WTC11 (cell line): Measurements from ENCODE around the gene EEFSEC. TPM values are rescaled to one million over a fixed set of nuclear protein-coding genes. Genes with fewer than 3 reads are reported as not detected.

Source experiments
- ATAC-seq: fragments of 200-7000 bp; cut with Tn5 transposase; 2 replicates; pipeline ENCODE4 v1.10.0; 2021; ENCODE audit warnings: mild to moderate bottlenecking, moderate library complexity
- CTCF ChIA-PET: fragments of 300-600 bp; sonication (Branson Sonifier 250); formaldehyde crosslinking; loops from one replicate; lab custom pipeline; 2021; ENCODE audit warnings: antibody characterized with exemption; lab: Charles Lee
- POLR2A ChIA-PET: fragments of 350-600 bp; sonication (Branson Sonifier 250); formaldehyde crosslinking; loops from one replicate; lab custom pipeline; 2021; ENCODE audit warnings: antibody characterized with exemption; lab: Charles Lee
- DNase-seq: peaks from one replicate; pipeline ENCODE4 v3.0.0; 2021; ENCODE audit warnings: low spot score
- H3K27ac Mint-ChIP-seq: 2 replicates; pipeline ENCODE4 v1.8.0; 2021; ENCODE audit warnings: mixed read lengths
- H3K27me3 Mint-ChIP-seq: 2 replicates; pipeline ENCODE4 v1.8.0; 2021; ENCODE audit warnings: low read depth, mild to moderate bottlenecking, moderate library complexity, mixed read lengths
- H3K36me3 Mint-ChIP-seq: 2 replicates; pipeline ENCODE4 v1.8.0; 2021; ENCODE audit warnings: mixed read lengths
- H3K4me1 Mint-ChIP-seq: 2 replicates; pipeline ENCODE4 v1.8.0; 2022; ENCODE audit warnings: mixed read lengths
- H3K4me3 Mint-ChIP-seq: 2 replicates; pipeline ENCODE4 v1.8.0; 2021; ENCODE audit warnings: mild to moderate bottlenecking, moderate library complexity, mixed read lengths
- H3K9me3 Mint-ChIP-seq: 2 replicates; pipeline ENCODE4 v1.8.0; 2021; ENCODE audit warnings: mixed read lengths
- ATF2 ChIP-seq: sonication (generic); formaldehyde crosslinking; IDR thresholded peaks from 2 replicates; pipeline ENCODE4 v1.8.1; 2022; ENCODE audit warnings: low read depth, missing genetic modification reagents, borderline replicate concordance
- ATF6 ChIP-seq: sonication (generic); formaldehyde crosslinking; IDR thresholded peaks from 2 replicates; pipeline ENCODE4 v1.8.1; 2023; ENCODE audit warnings: mild to moderate bottlenecking, missing genetic modification reagents
- E2F1 ChIP-seq: sonication (generic); formaldehyde crosslinking; IDR thresholded peaks from 2 replicates; pipeline ENCODE4 v1.8.0; 2022; ENCODE audit warnings: mild to moderate bottlenecking, missing genetic modification reagents
- ESRRA ChIP-seq: sonication (generic); formaldehyde crosslinking; IDR thresholded peaks from 2 replicates; pipeline ENCODE4 v1.8.1; 2022; ENCODE audit warnings: mild to moderate bottlenecking, missing genetic modification reagents, borderline replicate concordance
- ETV6 ChIP-seq: sonication (generic); formaldehyde crosslinking; IDR thresholded peaks from 2 replicates; pipeline ENCODE4 v1.8.1; 2022; ENCODE audit warnings: mild to moderate bottlenecking, missing genetic modification reagents
- FOXP4 ChIP-seq: sonication (generic); formaldehyde crosslinking; IDR thresholded peaks from 2 replicates; pipeline ENCODE4 v1.8.0; 2022; ENCODE audit warnings: mild to moderate bottlenecking, missing genetic modification reagents
- JAZF1 ChIP-seq: fragments of 250-450 bp; sonication (Bioruptor Pico); IDR thresholded peaks from 2 replicates; pipeline ENCODE4 v1.9.0; 2021; ENCODE audit warnings: moderate library complexity, mild to moderate bottlenecking, inconsistent platforms
- JUN ChIP-seq: sonication (generic); formaldehyde crosslinking; IDR thresholded peaks from 2 replicates; pipeline ENCODE4 v1.8.0; 2023; ENCODE audit warnings: mild to moderate bottlenecking, missing genetic modification reagents
- NFE2L1 ChIP-seq: sonication (generic); formaldehyde crosslinking; IDR thresholded peaks from 2 replicates; pipeline ENCODE4 v1.8.1; 2023; ENCODE audit warnings: missing genetic modification reagents
- NFYB ChIP-seq: sonication (generic); formaldehyde crosslinking; conservative IDR thresholded peaks from 2 replicates; pipeline ENCODE4 v1.8.0; 2022; ENCODE audit warnings: low read depth, missing genetic modification reagents
- PRDM15 ChIP-seq: sonication (generic); formaldehyde crosslinking; IDR thresholded peaks from 2 replicates; pipeline ENCODE4 v1.8.0; 2022; ENCODE audit warnings: missing genetic modification reagents
- PRRX2 ChIP-seq: fragments of 250-450 bp; sonication (Bioruptor Pico); IDR thresholded peaks from 2 replicates; pipeline ENCODE4 v1.8.0; 2021; ENCODE audit warnings: mild to moderate bottlenecking
- SOX15 ChIP-seq: fragments of 250-450 bp; sonication (Bioruptor Pico); IDR thresholded peaks from 2 replicates; pipeline ENCODE4 v1.9.0; 2021; ENCODE audit warnings: mild to moderate bottlenecking
- TEAD1 ChIP-seq: sonication (generic); formaldehyde crosslinking; IDR thresholded peaks from 2 replicates; pipeline ENCODE4 v1.8.0; 2022; ENCODE audit warnings: mild to moderate bottlenecking, missing genetic modification reagents
- ZNF121 ChIP-seq: sonication (generic); formaldehyde crosslinking; IDR thresholded peaks from 2 replicates; pipeline ENCODE4 v1.8.0; 2023; ENCODE audit warnings: missing genetic modification reagents
- ZNF423 ChIP-seq: fragments of 250-450 bp; sonication (Bioruptor Pico); IDR thresholded peaks from 2 replicates; pipeline ENCODE4 v2.1.2; 2022; ENCODE audit warnings: mild to moderate bottlenecking, moderate library complexity
- ZNF532 ChIP-seq: fragments of 250-450 bp; sonication (Bioruptor Pico); IDR thresholded peaks from 2 replicates; pipeline ENCODE4 v1.9.0; 2021; ENCODE audit warnings: mild to moderate bottlenecking, borderline replicate concordance
- ZSCAN18 ChIP-seq: fragments of 250-450 bp; sonication (Bioruptor Pico); IDR thresholded peaks from 2 replicates; pipeline ENCODE4 v2.1.2; 2022; ENCODE audit warnings: mild to moderate bottlenecking, moderate library complexity
- total RNA-seq: library from RNA; stranded (reverse); gene quantifications from 3 replicates; pipeline ENCODE4 v1.2.3, GENCODE V29; 2021

The EEFSEC gene
- total RNA-seq, 1 experiment from 2014 or later, result 13.7 TPM

- H3K4me1 Mint-ChIP-seq, result peaks cover 92% of the 10 kb centered on the region
- no peak overlapping the region for H3K27ac Mint-ChIP-seq
Measured at GRCh38 chr3:128279601-128279880, 126.3 kb downstream of the EEFSEC start.

GRCh38 chr3:128280481-128281052, 127.3 kb downstream of the EEFSEC start:
- Mint-ChIP-seq H3K27me3 (peaks cover 60% of the 10 kb centered on the region), H3K4me3 (peak overlapping the region; percentile 43), H3K9me3 (no peaks in the 10 kb centered on the region), H3K36me3 (no peaks in the 10 kb centered on the region), H3K27ac (peak overlapping the region; percentile 95), H3K4me1 (peaks cover 87% of the 10 kb centered on the region)
- peak; percentile 71 for DNase-seq
- POLR2A ChIA-PET, result no interaction called here
- CTCF ChIA-PET, result interaction anchor here (0.6 to 8.4 kb wide), 12 partner anchors 10 to 705 kb away, joined by 3 to 60 read pairs (median 3); no protein-coding TSS in a partner anchor
- peak; percentile 84 for ATAC-seq
- no peak for TF ChIP-seq ZNF532 (CRISPR knock-in tag)
- TF ChIP-seq JUN (CRISPR knock-in tag), result no peak
- TF ChIP-seq PRDM15 (CRISPR knock-in tag), result no peak
- TF ChIP-seq ZNF121 (CRISPR knock-in tag), result no peak
- no peak for TF ChIP-seq JAZF1 (CRISPR knock-in tag)
- TF ChIP-seq FOXP4 (CRISPR knock-in tag), result peak; percentile 76; the same call in 1 of the 2 replicates
- TF ChIP-seq PRRX2, result no peak
- no peak for TF ChIP-seq ATF6
- TF ChIP-seq TEAD1 (CRISPR knock-in tag), result peak; percentile 91; the same call in 1 of the 2 replicates
- TF ChIP-seq NFYB (CRISPR knock-in tag), result no peak
- TF ChIP-seq ZSCAN18 (CRISPR knock-in tag), result no peak
- peak; percentile 49; the same call in 1 of the 2 replicates for TF ChIP-seq NFE2L1
- TF ChIP-seq ATF2, result no peak
- TF ChIP-seq ZNF423 (CRISPR knock-in tag), result 0 out of 2 replicates have a peak, but pooled peaks have one; percentile 37
- no peak for TF ChIP-seq ESRRA
- no peak for TF ChIP-seq SOX15 (CRISPR knock-in tag)

More at GRCh38 chr3:128279601-128279880, 126.3 kb downstream of the EEFSEC start:
- DNase-seq, result no peak
- 0 out of 2 replicates have a peak overlapping the region, but pooled peaks have one; percentile 15 for H3K4me3 Mint-ChIP-seq
- CTCF ChIA-PET, result interaction anchor here (0.9 to 8.4 kb wide), 2 partner anchors 27 to 42 kb away, joined by 3 to 60 read pairs; no protein-coding TSS in a partner anchor
- no peaks in the 10 kb centered on the region for H3K36me3 Mint-ChIP-seq
- no peak for TF ChIP-seq E2F1 (CRISPR knock-in tag)
- no peak for TF ChIP-seq ETV6 (CRISPR knock-in tag)
- H3K9me3 Mint-ChIP-seq, result no peaks in the 10 kb centered on the region
- POLR2A ChIA-PET, result no interaction called here
- peaks cover 60% of the 10 kb centered on the region for H3K27me3 Mint-ChIP-seq
- ATAC-seq, result no peak
